Spleen (tissue), 11 donors: ENCODE data around the gene HMGB1. TPM values are rescaled to one million over a fixed set of nuclear protein-coding genes. Genes with fewer than 3 reads are reported as not detected.
A peak's percentile ranks its signal among the peaks of the same experiment; 100 is the strongest.

Experiments
- DNase-seq: peaks from one replicate; pipeline ENCODE4 v3.0.0-alpha.2; 2020
- H3K27ac ChIP-seq, 8 donors: fragments of 200-600 bp; sonication (generic) in 7 of 8; 1 replicate in 4 of 8; 2 replicates in 4 of 8; pipeline versions ENCODE4 v1.5.0 to v1.8.0; 2016 to 2021; ENCODE audit warnings: inconsistent platforms in 4 of 8, mild to moderate bottlenecking in 4 of 8, moderate library complexity in 1 of 8
- H3K27me3 ChIP-seq, 7 donors: fragments of 200-600 bp; sonication (generic) in 6 of 7; replicated peaks in 1 of 7; 1 replicate in 4 of 7; 2 replicates in 3 of 7; pipeline versions ENCODE4 v1.5.0 to v1.8.0; 2016 to 2021; ENCODE audit warnings: inconsistent platforms in 3 of 7, mild to moderate bottlenecking in 1 of 7
- H3K36me3 ChIP-seq, 6 donors: fragments of 200-600 bp; sonication (generic) in 5 of 6; 1 replicate in 4 of 6; 2 replicates in 2 of 6; pipeline versions ENCODE4 v1.5.0 to v1.8.0; 2016 to 2021; ENCODE audit warnings: inconsistent platforms in 2 of 6
- H3K4me1 ChIP-seq, 6 donors: fragments of 200-600 bp; sonication (generic) in 5 of 6; 1 replicate in 3 of 6; 2 replicates in 3 of 6; pipeline versions ENCODE4 v1.5.0 to v1.8.0; 2016 to 2021; ENCODE audit warnings: inconsistent platforms in 3 of 6
- H3K4me3 ChIP-seq, 8 donors: fragments of 200-600 bp; sonication (generic) in 7 of 8; 1 replicate in 4 of 8; 2 replicates in 4 of 8; pipeline versions ENCODE4 v1.5.0 to v1.8.0; 2016 to 2021; ENCODE audit warnings: inconsistent platforms in 4 of 8, mild to moderate bottlenecking in 4 of 8, moderate library complexity in 2 of 8
- H3K9me3 ChIP-seq, 8 donors: fragments of 200-600 bp; sonication (generic) in 7 of 8; 1 replicate in 4 of 8; 2 replicates in 4 of 8; pipeline versions ENCODE4 v1.5.0 to v1.8.0; 2016 to 2021; ENCODE audit warnings: inconsistent platforms in 4 of 8
- CTCF ChIP-seq, 11 experiments: fragments of 200-600 bp in 7 of 11; fragments of 450-650 bp in 4 of 11; sonication (generic) in 4 of 11; IDR thresholded peaks in 8 of 11; conservative IDR thresholded peaks in 3 of 11; 1 replicate in 7 of 11; 2 replicates in 4 of 11; pipeline versions ENCODE4 v1.4.0 to v1.8.0; 2016 to 2021; ENCODE audit warnings: antibody characterized with exemption in 11 of 11, inconsistent platforms in 4 of 11, mild to moderate bottlenecking in 1 of 11
- POLR2A ChIP-seq, 3 donors: fragments of 450-650 bp; IDR thresholded peaks; one replicate each; pipeline ENCODE4 v1.5.1; 2017; ENCODE audit warnings: antibody characterized with exemption in 3 of 3, mild to moderate bottlenecking in 1 of 3
- POLR2AphosphoS5 ChIP-seq, 3 donors: sonication (generic); formaldehyde crosslinking; IDR thresholded peaks; one replicate each; pipeline ENCODE4 v1.5.1; 2017; ENCODE audit warnings: antibody characterized with exemption in 3 of 3
- WGBS, 5 donors: extraction: QIAGEN DNeasy Blood & Tissue Kit in 3 of 5; methylation state at CpG; one replicate each; pipeline versions ENCODE4 v1.1.5 to v1.1.7; 2013 to 2018; 5-methylcytosine and 5-hydroxymethylcytosine counted together
- intact Hi-C: fragments of 100-400 bp; cut with DNase I; formaldehyde crosslinking; loops from one replicate; pipeline ENCODE4 v1.15.0; 2023; ENCODE audit warnings: low total_unique reads
- polyA plus RNA-seq, 3 donors: library from polyadenylated mRNA; stranded (reverse); fragments of 200-250 nt; gene quantifications; one replicate each; pipeline ENCODE4 v1.2.1, GENCODE V29; 2013
- total RNA-seq, 7 donors: library from RNA; depleted of rRNA in 3 of 7; stranded (reverse); fragments of >200 nt in 3 of 7; fragmentation: NEBNext Ultra II Directional in 4 of 7; extraction: Animal tissue kit (Norgen Biotek cat#: 25700) in 4 of 7; gene quantifications; one replicate each; pipeline versions ENCODE4 v1.1.0 to v1.2.1, GENCODE V29; 2016 to 2021
- donor health status: healthy with polysubstance abuse.
- donor health status: DM: no; HTN: no; CAD: no; lungs with moderate emphysema.
- donor health status: DM: no; HTN: no; CAD: no.
- donor health status: Bipolar disorder and iron deficiency.
- donor health status: healthy.
- donor health status: DM: no; HTN: no; CAD: no.
- donor health status: DM: yes; HTN: yes; CAD: no.

HMGB1 gene
- total and polyA plus RNA-seq, 10 donors: 221 to 528 (median 308) TPM

GRCh38 chr13:30412346-30412745, 53.4 kb downstream of the HMGB1 start:
- intact Hi-C loops: no loop called here
- H3K27me3 ChIP-seq: no peaks in the 10 kb centered on the region
- H3K27ac ChIP-seq: peak overlapping the region in 2 of 8 donors; percentile 31 to 42
- H3K36me3 ChIP-seq: no peaks in the 10 kb centered on the region
- H3K4me3 ChIP-seq: no peak overlapping the region
- H3K4me1 ChIP-seq: peaks cover 8 to 82% (median 47%) of the 10 kb centered on the region in 6 donors
- H3K9me3 ChIP-seq: no peaks in the 10 kb centered on the region
- no peak for DNase-seq
- TF ChIP-seq CTCF (IDR thresholded peaks at IDR 0.05 in 8 of 11, conservative IDR thresholded peaks at IDR 0.05 in 3 of 11) (no peak), POLR2AphosphoS5 (IDR thresholded peaks at IDR 0.05) (no peak), POLR2A (IDR thresholded peaks at IDR 0.05) (no peak)

DNA sequence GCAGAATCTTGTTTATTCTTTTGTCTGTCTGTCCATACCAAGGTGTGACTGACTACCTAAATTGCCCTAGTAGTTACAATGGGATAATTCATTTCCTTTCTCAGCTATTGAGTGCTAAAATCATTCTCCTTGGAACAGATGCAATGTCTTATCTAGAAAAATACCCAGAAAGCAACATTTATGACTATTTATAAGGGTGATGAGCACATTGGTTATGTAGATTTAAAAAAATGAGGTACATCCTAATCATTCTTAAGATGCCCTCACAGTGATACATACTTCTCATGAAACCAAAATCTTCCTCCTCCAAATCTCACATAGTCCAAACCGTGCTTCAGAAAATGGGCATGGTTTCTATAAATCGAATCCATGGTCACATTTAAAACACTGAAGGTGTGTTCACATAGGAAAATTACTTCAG, 55.0 kb downstream of the HMGB1 start:
- Histone ChIP-seq H3K27ac (peak overlapping the region in 1 of 8 donors; percentile 30), H3K4me1 (peaks cover 8 to 76% (median 39%) of the 10 kb centered on the region in 6 donors), H3K9me3 (no peaks in the 10 kb centered on the region), H3K27me3 (no peaks in the 10 kb centered on the region), H3K4me3 (no peak overlapping the region), H3K36me3 (no peaks in the 10 kb centered on the region)
- intact Hi-C loops: no loop called here
- WGBS, 5 donors: 82 to 97% (median 95%) methylated on average over 2 of the region's 2 CpGs
- TF ChIP-seq CTCF (IDR thresholded peaks at IDR 0.05 in 8 of 11, conservative IDR thresholded peaks at IDR 0.05 in 3 of 11) (no peak), POLR2AphosphoS5 (IDR thresholded peaks at IDR 0.05) (no peak), POLR2A (IDR thresholded peaks at IDR 0.05) (no peak)
- DNase-seq: no peak

DNA sequence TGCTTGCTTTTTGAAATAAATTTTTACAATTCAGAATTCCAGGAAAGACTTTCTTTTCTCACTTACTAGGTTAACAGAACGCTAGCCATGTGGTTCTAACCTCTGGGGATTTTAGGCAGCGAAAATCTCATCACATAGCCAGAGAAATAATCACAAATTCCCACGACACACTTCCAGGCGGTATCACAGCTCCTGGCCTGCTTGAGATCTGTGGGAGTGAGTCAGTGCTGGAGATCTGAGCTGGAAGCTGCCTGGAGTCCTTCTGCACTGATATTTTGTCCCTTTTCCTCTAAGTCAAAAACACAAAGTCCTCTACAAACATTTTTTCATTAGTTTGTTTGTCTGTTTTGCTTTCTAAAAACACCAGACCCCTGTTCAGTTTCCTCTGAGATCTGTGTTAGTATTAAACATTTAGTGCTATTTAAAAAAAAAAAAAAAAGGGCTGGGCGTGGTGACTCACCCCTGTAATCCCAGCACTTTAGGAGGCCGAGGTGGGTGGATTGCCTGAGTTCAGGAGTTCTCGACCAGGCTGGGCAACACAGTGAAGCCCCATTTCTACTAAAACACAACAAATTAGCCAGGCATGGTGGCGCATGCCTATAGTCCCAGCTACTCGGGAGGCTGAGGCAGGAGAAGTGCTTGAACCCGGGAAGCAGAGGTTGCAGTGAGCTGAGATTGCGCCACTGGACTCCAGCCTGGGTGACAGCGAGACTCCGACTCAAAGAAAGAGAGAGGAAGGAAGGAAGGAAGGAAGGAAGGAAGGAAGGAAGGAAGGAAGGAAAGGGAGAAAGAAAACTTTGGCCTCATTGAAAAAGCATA, 55.6 kb downstream of the HMGB1 start:
- DNase-seq: no peak
- Histone ChIP-seq H3K27me3 (no peaks in the 10 kb centered on the region), H3K36me3 (no peaks in the 10 kb centered on the region), H3K9me3 (no peaks in the 10 kb centered on the region), H3K27ac (peak overlapping the region in 3 of 8 donors; percentile 30 to 86 (median 78)), H3K4me1 (peaks cover 8 to 70% (median 38%) of the 10 kb centered on the region in 6 donors), H3K4me3 (no peak overlapping the region)
- intact Hi-C loops: no loop called here
- TF ChIP-seq POLR2AphosphoS5 (IDR thresholded peaks at IDR 0.05): no peak
- 78 to 84% (median 81%) methylated on average over 13 of the region's 13 CpGs for WGBS, 5 donors

- WGBS, 5 donors: 10 to 19% (median 13%) methylated on average over 36 to 51 of the region's 51 CpGs
- intact Hi-C loops: no loop called here
Measured at GRCh38 chr13:30408319-30409101, 57.2 kb downstream of the HMGB1 start.

More at GRCh38 chr13:30408319-30409101, 57.2 kb downstream of the HMGB1 start:
- Histone ChIP-seq H3K4me3 (peak overlapping the region in 7 of 8 donors; percentile 17 to 63 (median 33)), H3K4me1 (peaks cover 8 to 54% (median 29%) of the 10 kb centered on the region in 6 donors), H3K27me3 (no peaks in the 10 kb centered on the region), H3K36me3 (no peaks in the 10 kb centered on the region), H3K9me3 (no peaks in the 10 kb centered on the region), H3K27ac (peak overlapping the region; percentile 71 to 91 (median 81))
- TF ChIP-seq CTCF (IDR thresholded peaks at IDR 0.05 in 8 of 11, conservative IDR thresholded peaks at IDR 0.05 in 3 of 11) (peak; percentile 81 to 98 (median 92)), POLR2A (IDR thresholded peaks at IDR 0.05) (no peak), POLR2AphosphoS5 (IDR thresholded peaks at IDR 0.05) (peak; percentile 69 to 85 (median 82))
- DNase-seq: peak; percentile 99
